Skeletal muscle tissue (tissue), 4 donors: ENCODE measurements around the gene CENPP. TPM values are rescaled to one million over a fixed set of nuclear protein-coding genes. Genes with fewer than 3 reads are reported as not detected.

Experiments
- H3K27ac ChIP-seq: one replicate; pipeline ENCODE4 v1.7.0; 2013; ENCODE audit warnings: mild to moderate bottlenecking, low read depth, low read length, inconsistent platforms
- H3K27me3 ChIP-seq, 3 donors: one replicate each; pipeline ENCODE4 v1.7.0; 2013; ENCODE audit warnings: low read length in 3 of 3; ENCODE audit not compliant: control insufficient read depth in 3 of 3, insufficient read depth in 3 of 3
- H3K36me3 ChIP-seq, 3 donors: one replicate each; pipeline ENCODE4 v1.7.0; 2013; ENCODE audit warnings: low read length in 3 of 3; ENCODE audit not compliant: control insufficient read depth in 3 of 3, insufficient read depth in 3 of 3
- H3K4me1 ChIP-seq, 3 donors: one replicate each; pipeline ENCODE4 v1.7.0; 2013; ENCODE audit warnings: low read length in 3 of 3, mild to moderate bottlenecking in 3 of 3; ENCODE audit not compliant: control insufficient read depth in 3 of 3, insufficient read depth in 3 of 3
- H3K4me3 ChIP-seq, 3 donors: one replicate each; pipeline ENCODE4 v1.7.0; 2013; ENCODE audit warnings: low read length in 3 of 3
- H3K9ac ChIP-seq, 3 donors: one replicate each; pipeline ENCODE4 v1.7.0; 2013; ENCODE audit warnings: low read length in 3 of 3, mild to moderate bottlenecking in 3 of 3, moderate library complexity in 2 of 3, low read depth in 1 of 3
- H3K9me3 ChIP-seq, 3 donors: one replicate each; pipeline ENCODE4 v1.7.0; 2013; ENCODE audit warnings: low read length in 3 of 3; ENCODE audit not compliant: control insufficient read depth in 3 of 3
- total RNA-seq: library from RNA; depleted of rRNA; stranded (reverse); fragments of >200 nt; gene quantifications from one replicate; pipeline ENCODE4 v1.2.3, GENCODE V29; 2014
- donor health status: Osteomylitis.

CENPP gene
- total RNA-seq, 1 donor from 2014 or later = 15.7 TPM

GRCh38 chr9:92333282-92333634 lies 7.5 kb downstream of the CENPP start:
- Histone ChIP-seq H3K36me3 (peaks cover 7 to 12% (median 8%) of the 10 kb centered on the region in 3 donors), H3K4me1 (no peaks in the 10 kb centered on the region), H3K27ac (no peak overlapping the region), H3K27me3 (no peaks in the 10 kb centered on the region), H3K9me3 (no peaks in the 10 kb centered on the region), H3K4me3 (no peak overlapping the region), H3K9ac (no peak overlapping the region)

- H3K4me1 ChIP-seq = peaks cover 0 to 4% (median 0%) of the 10 kb centered on the region in 3 donors
- no peaks in the 10 kb centered on the region for H3K9me3 ChIP-seq
- no peak overlapping the region for H3K4me3 ChIP-seq
- H3K9ac ChIP-seq = no peak overlapping the region
- peaks cover 15 to 18% (median 16%) of the 10 kb centered on the region in 3 donors for H3K36me3 ChIP-seq
- no peaks in the 10 kb centered on the region for H3K27me3 ChIP-seq
- no peak overlapping the region for H3K27ac ChIP-seq
Measured at GRCh38 chr9:92341578-92341977, 15.8 kb downstream of the CENPP start.

GRCh38 chr9:92342825-92343488 lies 17.2 kb downstream of the CENPP start:
- Histone ChIP-seq H3K4me1 (peaks cover 0 to 4% (median 0%) of the 10 kb centered on the region in 3 donors), H3K4me3 (no peak overlapping the region), H3K36me3 (peaks cover 12 to 13% (median 12%) of the 10 kb centered on the region in 3 donors), H3K27ac (no peak overlapping the region), H3K9me3 (no peaks in the 10 kb centered on the region), H3K27me3 (no peaks in the 10 kb centered on the region), H3K9ac (no peak overlapping the region)

GRCh38 chr9:92345582-92345981 lies 19.8 kb downstream of the CENPP start:
- no peak overlapping the region for H3K27ac ChIP-seq
- peaks cover 0 to 4% (median 3%) of the 10 kb centered on the region in 3 donors for H3K4me1 ChIP-seq
- no peak overlapping the region for H3K9ac ChIP-seq
- no peaks in the 10 kb centered on the region for H3K9me3 ChIP-seq
- H3K4me3 ChIP-seq = no peak overlapping the region
- peaks cover 0 to 3% (median 0%) of the 10 kb centered on the region in 3 donors for H3K36me3 ChIP-seq
- no peaks in the 10 kb centered on the region for H3K27me3 ChIP-seq

- no peaks in the 10 kb centered on the region for H3K9me3 ChIP-seq
- no peaks in the 10 kb centered on the region for H3K27me3 ChIP-seq
- H3K4me1 ChIP-seq = peaks cover 0 to 7% (median 0%) of the 10 kb centered on the region in 3 donors
- no peak overlapping the region for H3K9ac ChIP-seq
- peaks cover 0 to 2% (median 0%) of the 10 kb centered on the region in 3 donors for H3K36me3 ChIP-seq
- H3K4me3 ChIP-seq = no peak overlapping the region
- H3K27ac ChIP-seq = peak overlapping the region; percentile 46
Measured at GRCh38 chr9:92349771-92350739, 24.3 kb downstream of the CENPP start.

- no peak overlapping the region for H3K9ac ChIP-seq
- no peaks in the 10 kb centered on the region for H3K27me3 ChIP-seq
- H3K36me3 ChIP-seq = peaks cover 0 to 2% (median 0%) of the 10 kb centered on the region in 3 donors
- H3K4me3 ChIP-seq = no peak overlapping the region
- peaks cover 0 to 7% (median 0%) of the 10 kb centered on the region in 3 donors for H3K4me1 ChIP-seq
- H3K9me3 ChIP-seq = no peaks in the 10 kb centered on the region
- H3K27ac ChIP-seq = peak overlapping the region; percentile 46
Measured at GRCh38 chr9:92350740-92351133, 25.0 kb downstream of the CENPP start.

GRCh38 chr9:92353051-92353450 lies 27.3 kb downstream of the CENPP start:
- H3K27ac ChIP-seq = peak overlapping the region; percentile 54
- H3K4me3 ChIP-seq = no peak overlapping the region
- no peaks in the 10 kb centered on the region for H3K27me3 ChIP-seq
- H3K36me3 ChIP-seq = peaks cover 0 to 2% (median 0%) of the 10 kb centered on the region in 3 donors
- no peaks in the 10 kb centered on the region for H3K9me3 ChIP-seq
- no peak overlapping the region for H3K9ac ChIP-seq
- H3K4me1 ChIP-seq = peaks cover 0 to 7% (median 0%) of the 10 kb centered on the region in 3 donors

- Histone ChIP-seq H3K9me3 (no peaks in the 10 kb centered on the region), H3K4me3 (no peak overlapping the region), H3K27me3 (no peaks in the 10 kb centered on the region), H3K27ac (no peak overlapping the region), H3K4me1 (no peaks in the 10 kb centered on the region), H3K36me3 (no peaks in the 10 kb centered on the region), H3K9ac (no peak overlapping the region)
Measured at GRCh38 chr9:92359394-92359995, 33.7 kb downstream of the CENPP start.

GRCh38 chr9:92360083-92360482 lies 34.3 kb downstream of the CENPP start:
- H3K4me3 ChIP-seq = no peak overlapping the region
- no peaks in the 10 kb centered on the region for H3K4me1 ChIP-seq
- H3K27me3 ChIP-seq = no peaks in the 10 kb centered on the region
- no peak overlapping the region for H3K27ac ChIP-seq
- no peaks in the 10 kb centered on the region for H3K36me3 ChIP-seq
- no peaks in the 10 kb centered on the region for H3K9me3 ChIP-seq
- H3K9ac ChIP-seq = no peak overlapping the region
